Right atrium auricular region (tissue), 2 donors: ENCODE data around the gene PPFIA1. TPM values are rescaled to one million over a fixed set of nuclear protein-coding genes. Genes with fewer than 3 reads are reported as not detected.

Experiments
- DNase-seq: peaks from one replicate; pipeline ENCODE4 v3.0.0-alpha.2; 2019; ENCODE audit warnings: low spot score
- H3K27ac ChIP-seq, 2 donors: fragments of 200-600 bp; sonication (generic); 1 replicate in 1 of 2; 2 replicates in 1 of 2; pipeline ENCODE4 v1.5.1; 2016 to 2019
- H3K27me3 ChIP-seq, 2 donors: fragments of 200-600 bp; sonication (generic); one replicate each; pipeline versions ENCODE4 v1.5.1 to v1.6.0; 2017 to 2019
- H3K36me3 ChIP-seq: fragments of 200-600 bp; sonication (generic); one replicate; pipeline ENCODE4 v1.5.1; 2016
- H3K4me1 ChIP-seq, 2 donors: fragments of 200-600 bp; sonication (generic); one replicate each; pipeline versions ENCODE4 v1.5.1 to v1.6.0; 2017 to 2019
- H3K4me3 ChIP-seq, 2 donors: fragments of 200-600 bp; sonication (generic); 1 replicate in 1 of 2; 2 replicates in 1 of 2; pipeline ENCODE4 v1.5.1; 2017 to 2019; ENCODE audit warnings: mild to moderate bottlenecking in 1 of 2, moderate library complexity in 1 of 2
- H3K9me3 ChIP-seq, 2 donors: fragments of 200-600 bp; sonication (generic); one replicate each; pipeline ENCODE4 v1.5.1; 2019
- total RNA-seq, 2 donors: library from RNA; depleted of rRNA; stranded (reverse); fragments of >200 nt; gene quantifications; one replicate each; pipeline ENCODE4 v1.1.0, GENCODE V29; 2016
- TF ChIP-seq, protein P1 (sequence below), 2 donors: fragments of 200-600 bp; sonication (generic); IDR thresholded peaks; one replicate each; pipeline ENCODE4 v1.5.1; 2019; ENCODE audit warnings: antibody characterized with exemption in 2 of 2

Gene PPFIA1
- total RNA-seq, 2 donors from 2014 or later: 28.7 to 45.9 TPM

- Histone ChIP-seq H3K4me3 (no peak overlapping the region), H3K4me1 (peaks cover 0 to 13% of the 10 kb centered on the region in 2 donors), H3K27ac (no peak overlapping the region), H3K9me3 (no peaks in the 10 kb centered on the region), H3K27me3 (no peaks in the 10 kb centered on the region), H3K36me3 (no peaks in the 10 kb centered on the region)
- no peak for DNase-seq
- TF ChIP-seq, protein P1, sequence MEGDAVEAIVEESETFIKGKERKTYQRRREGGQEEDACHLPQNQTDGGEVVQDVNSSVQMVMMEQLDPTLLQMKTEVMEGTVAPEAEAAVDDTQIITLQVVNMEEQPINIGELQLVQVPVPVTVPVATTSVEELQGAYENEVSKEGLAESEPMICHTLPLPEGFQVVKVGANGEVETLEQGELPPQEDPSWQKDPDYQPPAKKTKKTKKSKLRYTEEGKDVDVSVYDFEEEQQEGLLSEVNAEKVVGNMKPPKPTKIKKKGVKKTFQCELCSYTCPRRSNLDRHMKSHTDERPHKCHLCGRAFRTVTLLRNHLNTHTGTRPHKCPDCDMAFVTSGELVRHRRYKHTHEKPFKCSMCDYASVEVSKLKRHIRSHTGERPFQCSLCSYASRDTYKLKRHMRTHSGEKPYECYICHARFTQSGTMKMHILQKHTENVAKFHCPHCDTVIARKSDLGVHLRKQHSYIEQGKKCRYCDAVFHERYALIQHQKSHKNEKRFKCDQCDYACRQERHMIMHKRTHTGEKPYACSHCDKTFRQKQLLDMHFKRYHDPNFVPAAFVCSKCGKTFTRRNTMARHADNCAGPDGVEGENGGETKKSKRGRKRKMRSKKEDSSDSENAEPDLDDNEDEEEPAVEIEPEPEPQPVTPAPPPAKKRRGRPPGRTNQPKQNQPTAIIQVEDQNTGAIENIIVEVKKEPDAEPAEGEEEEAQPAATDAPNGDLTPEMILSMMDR (IDR thresholded peaks at IDR 0.05): no peak
Observed at GRCh38 chr11:70298243-70298915, 27.9 kb downstream of the PPFIA1 start.

GRCh38 chr11:70299636-70300035, 29.1 kb downstream of the PPFIA1 start:
- H3K36me3 ChIP-seq: no peaks in the 10 kb centered on the region
- no peaks in the 10 kb centered on the region for H3K27me3 ChIP-seq
- DNase-seq: no peak
- no peak overlapping the region for H3K4me3 ChIP-seq
- no peaks in the 10 kb centered on the region for H3K9me3 ChIP-seq
- H3K27ac ChIP-seq: no peak overlapping the region
- peaks cover 0 to 14% of the 10 kb centered on the region in 2 donors for H3K4me1 ChIP-seq
- TF ChIP-seq, protein P1 (IDR thresholded peaks at IDR 0.05): no peak

GRCh38 chr11:70301191-70301590, 30.7 kb downstream of the PPFIA1 start:
- no peak for DNase-seq
- no peaks in the 10 kb centered on the region for H3K9me3 ChIP-seq
- no peak overlapping the region for H3K4me3 ChIP-seq
- no peaks in the 10 kb centered on the region for H3K36me3 ChIP-seq
- no peaks in the 10 kb centered on the region for H3K27me3 ChIP-seq
- TF ChIP-seq, protein P1 (IDR thresholded peaks at IDR 0.05): no peak
- H3K27ac ChIP-seq: no peak overlapping the region
- peaks cover 0 to 14% of the 10 kb centered on the region in 2 donors for H3K4me1 ChIP-seq

- no peaks in the 10 kb centered on the region for H3K9me3 ChIP-seq
- H3K27me3 ChIP-seq: no peaks in the 10 kb centered on the region
- no peak overlapping the region for H3K4me3 ChIP-seq
- peaks cover 0 to 14% of the 10 kb centered on the region in 2 donors for H3K4me1 ChIP-seq
- DNase-seq: no peak
- no peak overlapping the region for H3K27ac ChIP-seq
- TF ChIP-seq, protein P1 (IDR thresholded peaks at IDR 0.05): no peak
- H3K36me3 ChIP-seq: no peaks in the 10 kb centered on the region
Observed at GRCh38 chr11:70301721-70302418, 31.4 kb downstream of the PPFIA1 start.

- no peak for DNase-seq
- TF ChIP-seq, protein P1 (IDR thresholded peaks at IDR 0.05): no peak
- no peak overlapping the region for H3K27ac ChIP-seq
- no peaks in the 10 kb centered on the region for H3K9me3 ChIP-seq
- H3K4me3 ChIP-seq: no peak overlapping the region
- H3K4me1 ChIP-seq: peaks cover 0 to 14% of the 10 kb centered on the region in 2 donors
- no peaks in the 10 kb centered on the region for H3K27me3 ChIP-seq
- no peaks in the 10 kb centered on the region for H3K36me3 ChIP-seq
Observed at GRCh38 chr11:70302419-70302752, 31.9 kb downstream of the PPFIA1 start.
